ENCODE results near the gene UPB1.

GRCh38 chr22:24550902-24551435, 55.8 kb downstream of the UPB1 start:
- TF ChIP-seq RAD21 (IDR thresholded peaks at IDR 0.05; ENCODE audit: low read depth): no peak
- no peak for TF ChIP-seq EP300 (IDR thresholded peaks at IDR 0.05; ENCODE audit: borderline replicate concordance)
- TF ChIP-seq MAX (IDR thresholded peaks at IDR 0.05): no peak
- TF ChIP-seq CEBPB (IDR thresholded peaks at IDR 0.05): no peak

Data from Ishikawa (cell line).